NT2/D1 (cell line): ENCODE results near the gene PRR30.

Experiments used
- DNase-seq: peaks from one replicate; pipeline ENCODE4 v3.0.0-alpha.2; 2011; ENCODE audit warnings: low read depth, low spot score
- H3K27me3 ChIP-seq: 2 replicates; pipeline ENCODE4 v1.6.0; 2011; ENCODE audit warnings: mild to moderate bottlenecking; ENCODE audit not compliant: insufficient read length, insufficient read depth
- H3K36me3 ChIP-seq: 2 replicates; pipeline ENCODE4 v1.6.1; 2011; ENCODE audit warnings: mild to moderate bottlenecking, low read length, mixed read lengths; ENCODE audit not compliant: insufficient read depth, insufficient read length
- H3K4me1 ChIP-seq: 2 replicates; pipeline ENCODE4 v1.5.1; 2011; ENCODE audit not compliant: insufficient read depth, insufficient read length
- H3K4me3 ChIP-seq: 2 replicates; pipeline ENCODE4 v1.5.1; 2011; ENCODE audit warnings: low read depth; ENCODE audit not compliant: insufficient read length
- H3K9ac ChIP-seq: 2 replicates; pipeline ENCODE4 v1.6.0; 2011; ENCODE audit warnings: low read depth; ENCODE audit not compliant: insufficient read length
- H3K9me3 ChIP-seq: 2 replicates; pipeline ENCODE4 v1.5.1; 2011; ENCODE audit warnings: mild to moderate bottlenecking, low read length; ENCODE audit not compliant: insufficient read depth
- SUZ12 ChIP-seq: IDR thresholded peaks from 2 replicates; pipeline ENCODE4 v1.6.1; 2011; ENCODE audit not compliant: insufficient read length, insufficient read depth; ENCODE audit errors: extremely low read depth
- YY1 ChIP-seq: IDR thresholded peaks from 2 replicates; pipeline ENCODE4 v1.6.1; 2011; ENCODE audit not compliant: insufficient read length, insufficient read depth
- ZNF274 ChIP-seq: IDR thresholded peaks from 2 replicates; pipeline ENCODE4 v1.6.1; 2011; ENCODE audit warnings: mild to moderate bottlenecking, low read depth, low read length

The PRR30 gene

DNA sequence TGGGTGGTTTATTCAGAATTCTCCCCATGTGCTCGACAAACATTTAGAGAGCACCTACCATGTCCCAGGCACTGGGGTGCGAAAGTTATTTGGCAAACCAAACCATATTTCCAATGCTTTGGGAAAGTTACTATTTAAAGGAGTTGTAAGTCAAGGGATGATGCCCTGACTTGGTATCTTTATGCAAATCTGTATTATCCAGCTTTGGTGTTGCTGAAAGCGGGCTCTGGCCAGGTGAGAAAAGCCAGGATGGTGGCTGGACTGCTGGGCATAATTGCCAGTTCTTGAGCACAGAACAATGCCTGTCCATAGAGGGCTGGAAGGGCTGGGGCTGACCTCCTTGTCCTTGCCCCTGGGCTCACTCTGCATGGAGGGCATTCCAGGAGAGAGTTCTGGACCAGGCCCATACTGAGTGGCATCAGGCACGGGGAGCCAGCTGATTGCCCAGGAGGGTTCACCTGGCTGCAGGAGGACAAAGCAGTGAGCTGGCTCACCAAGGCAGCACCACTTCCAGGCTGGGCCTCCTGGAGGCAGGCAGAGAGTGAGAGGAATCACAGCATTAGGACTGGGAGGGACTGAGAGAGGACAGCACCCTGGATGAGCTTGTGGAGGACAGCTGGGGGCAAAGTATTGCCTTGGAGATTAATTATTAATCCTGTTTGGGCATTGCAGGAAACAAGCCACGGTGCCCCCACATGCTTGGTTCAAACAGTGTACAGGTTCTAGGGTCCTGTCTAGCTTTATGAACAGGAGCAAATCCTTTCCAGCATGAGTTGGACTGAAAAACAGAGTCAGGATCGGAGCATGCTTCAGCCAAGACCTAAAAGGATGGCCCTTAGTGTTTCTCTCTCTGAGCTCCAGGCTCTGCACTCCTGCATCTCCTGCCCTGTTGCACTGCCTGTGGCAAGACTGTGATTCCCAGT is 45.5 kb downstream of the PRR30 start:
- Histone ChIP-seq H3K9me3 (no peaks in the 10 kb centered on the region), H3K4me1 (peaks cover 9% of the 10 kb centered on the region), H3K27me3 (no peaks in the 10 kb centered on the region), H3K9ac (no peak overlapping the region), H3K4me3 (no peak overlapping the region), H3K36me3 (no peaks in the 10 kb centered on the region)
- DNase-seq, result no peak
- TF ChIP-seq YY1 (no peak), ZNF274 (no peak), SUZ12 (no peak)

- Histone ChIP-seq H3K9ac (no peak overlapping the region), H3K4me1 (peaks cover 9% of the 10 kb centered on the region), H3K36me3 (no peaks in the 10 kb centered on the region), H3K4me3 (no peak overlapping the region), H3K27me3 (no peaks in the 10 kb centered on the region), H3K9me3 (no peaks in the 10 kb centered on the region)
- TF ChIP-seq SUZ12 (no peak), ZNF274 (no peak), YY1 (no peak)
- no peak for DNase-seq
Observed at GRCh38 chr2:27092696-27093429, 46.3 kb downstream of the PRR30 start.

DNA sequence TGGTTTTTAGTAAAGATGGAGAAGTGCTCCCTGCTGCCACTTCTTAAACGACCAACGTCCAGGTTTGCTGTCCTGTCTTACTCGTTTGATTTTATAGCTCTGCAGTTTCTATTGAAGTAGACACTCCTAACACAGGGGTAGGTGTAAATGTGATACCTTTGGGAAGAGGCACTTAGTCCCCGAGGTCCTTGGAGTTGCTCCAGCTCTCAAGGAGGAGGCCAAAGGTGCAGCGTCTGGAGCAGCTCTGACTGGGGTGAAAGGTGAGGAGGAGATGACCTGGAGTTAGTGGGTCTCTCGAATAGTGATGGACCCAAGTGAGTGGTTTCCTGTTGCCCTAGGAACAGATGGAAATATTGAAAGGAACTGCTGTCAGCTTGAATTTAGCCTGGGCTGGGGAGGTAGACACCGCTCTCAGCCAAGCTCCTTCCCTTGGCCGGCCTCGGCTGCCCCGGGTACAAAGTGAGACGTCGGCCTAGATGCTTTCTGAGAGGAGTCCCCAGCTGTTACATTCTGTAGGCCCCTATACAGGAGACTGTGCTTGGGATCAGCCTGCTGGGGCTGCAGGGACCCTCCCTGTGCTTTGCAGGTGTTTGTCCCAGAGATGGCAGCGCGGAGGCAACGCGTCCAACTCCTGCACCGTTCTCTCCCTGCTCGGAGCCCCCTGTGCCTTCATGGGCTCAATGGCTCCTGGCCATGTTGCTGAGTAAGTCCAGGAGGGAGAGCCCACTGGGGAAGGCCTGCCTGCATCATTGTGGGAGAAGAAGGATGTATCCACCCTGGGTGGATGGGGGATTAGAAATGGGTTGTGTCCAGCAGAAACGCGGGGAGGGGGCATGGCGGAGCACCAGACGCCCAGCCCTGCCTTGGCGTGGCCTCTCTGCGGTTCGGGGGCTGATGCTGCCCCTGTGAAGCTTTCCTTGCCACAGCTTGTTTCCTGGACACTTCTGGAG is 47.2 kb downstream of the PRR30 start:
- Histone ChIP-seq H3K9ac (no peak overlapping the region), H3K4me3 (no peak overlapping the region), H3K4me1 (peaks cover 11% of the 10 kb centered on the region), H3K27me3 (peaks cover 8% of the 10 kb centered on the region), H3K9me3 (no peaks in the 10 kb centered on the region), H3K36me3 (no peaks in the 10 kb centered on the region)
- no peak for DNase-seq
- TF ChIP-seq ZNF274, result no peak
- no peak for TF ChIP-seq SUZ12
- TF ChIP-seq YY1, result no peak

DNA sequence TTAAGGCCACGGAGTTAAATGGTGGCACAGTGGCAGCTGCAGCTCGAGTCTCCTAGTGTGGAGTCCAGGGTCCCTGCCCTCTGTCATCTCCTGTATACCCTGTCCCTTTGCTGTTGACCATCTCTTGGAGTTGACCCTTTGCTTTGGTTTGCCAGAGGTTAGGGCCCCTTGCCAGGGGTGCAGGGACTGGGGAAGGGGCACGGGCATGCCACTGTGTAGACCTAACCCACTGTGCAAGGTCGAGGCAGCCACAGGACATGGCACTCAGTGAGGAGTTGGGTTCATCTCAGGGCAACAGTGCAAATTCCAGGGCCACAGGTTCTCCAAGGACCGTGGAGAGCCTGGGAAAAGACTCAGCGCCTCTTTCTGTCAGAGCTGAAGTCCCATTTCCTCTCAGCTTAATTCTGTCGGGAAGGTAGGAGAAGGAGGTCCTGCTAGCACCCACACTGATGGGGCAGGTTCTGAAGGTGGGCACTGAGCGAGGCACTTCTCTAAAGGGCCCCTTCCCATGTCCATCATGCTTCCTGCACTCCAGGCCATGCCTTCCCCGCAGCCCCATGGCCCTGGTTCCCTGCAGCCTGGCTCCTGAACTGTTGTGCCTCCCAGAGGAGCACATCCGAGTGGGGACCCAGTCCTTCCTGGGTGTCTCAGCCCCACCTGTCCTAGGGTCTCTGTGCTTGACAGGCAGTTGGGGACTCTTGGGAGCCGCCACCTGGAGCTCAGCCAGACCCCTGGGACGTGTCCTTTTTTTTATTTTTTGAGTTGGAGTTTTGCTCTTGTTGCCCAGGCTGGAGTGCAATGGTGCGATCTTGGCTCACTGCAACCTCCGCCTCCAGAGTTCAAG is 49.9 kb downstream of the PRR30 start:
- peaks cover 12% of the 10 kb centered on the region for H3K4me1 ChIP-seq
- no peak for TF ChIP-seq SUZ12
- no peak for TF ChIP-seq YY1
- TF ChIP-seq ZNF274, result no peak
- DNase-seq, result no peak
- H3K36me3 ChIP-seq, result no peaks in the 10 kb centered on the region
- H3K27me3 ChIP-seq, result peaks cover 11% of the 10 kb centered on the region
- no peaks in the 10 kb centered on the region for H3K9me3 ChIP-seq
- no peak overlapping the region for H3K4me3 ChIP-seq
- H3K9ac ChIP-seq, result no peak overlapping the region

DNA sequence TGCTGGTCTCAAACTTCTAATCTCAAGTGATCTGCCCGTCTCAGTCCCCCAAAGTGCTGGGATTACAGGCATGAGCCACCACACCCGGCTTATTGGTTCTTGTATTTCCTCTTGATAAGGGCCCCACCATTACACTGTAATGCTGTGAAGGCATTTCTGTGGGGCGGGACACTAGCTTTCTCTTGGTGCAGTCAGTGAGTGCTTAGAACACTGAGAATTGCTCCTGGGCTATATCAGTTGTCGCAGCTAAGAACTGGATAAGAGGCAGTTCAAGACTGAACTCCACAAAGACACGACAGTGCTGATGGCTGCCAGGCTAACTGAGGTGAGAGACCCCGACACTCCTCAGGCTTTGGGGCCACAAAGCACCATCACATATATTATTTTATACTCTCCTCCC is 50.6 kb downstream of the PRR30 start:
- TF ChIP-seq YY1, result no peak
- no peak for TF ChIP-seq ZNF274
- no peak for TF ChIP-seq SUZ12
- no peak overlapping the region for H3K4me3 ChIP-seq
- no peaks in the 10 kb centered on the region for H3K9me3 ChIP-seq
- no peak overlapping the region for H3K9ac ChIP-seq
- peaks cover 12% of the 10 kb centered on the region for H3K4me1 ChIP-seq
- H3K36me3 ChIP-seq, result no peaks in the 10 kb centered on the region
- peaks cover 11% of the 10 kb centered on the region for H3K27me3 ChIP-seq
- DNase-seq, result no peak

DNA sequence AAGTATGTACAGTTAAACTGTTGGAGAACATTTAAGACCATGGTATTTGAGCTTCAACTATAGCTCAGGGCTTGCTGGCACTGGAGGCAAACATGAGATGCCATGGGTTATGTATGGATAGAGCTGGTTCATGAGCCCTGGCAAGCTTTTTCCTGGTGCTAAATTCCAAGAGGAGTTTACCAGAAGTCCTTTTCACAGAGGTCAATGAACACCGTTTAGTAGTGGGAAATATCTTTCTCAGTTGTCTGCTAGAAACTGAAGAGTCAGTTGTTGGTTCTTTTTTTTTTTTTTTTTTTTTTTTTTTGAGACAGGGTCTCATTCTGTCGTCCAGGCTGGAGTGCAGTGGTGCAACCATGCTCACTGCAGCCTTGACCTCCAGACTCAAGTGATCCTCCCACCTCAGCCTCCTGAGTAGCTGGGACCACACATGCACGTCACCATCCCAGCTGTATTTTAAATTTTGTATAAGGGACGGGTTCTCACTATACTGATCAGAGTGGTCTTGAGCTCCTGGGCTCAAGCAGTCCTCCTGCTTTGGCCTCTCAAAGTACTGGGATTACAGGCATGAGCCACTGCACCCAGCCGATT is 51.3 kb downstream of the PRR30 start:
- Histone ChIP-seq H3K9me3 (no peaks in the 10 kb centered on the region), H3K27me3 (peaks cover 11% of the 10 kb centered on the region), H3K36me3 (no peaks in the 10 kb centered on the region), H3K4me3 (no peak overlapping the region), H3K9ac (no peak overlapping the region), H3K4me1 (peaks cover 9% of the 10 kb centered on the region)
- TF ChIP-seq SUZ12 (no peak), ZNF274 (no peak), YY1 (no peak)
- DNase-seq, result no peak
